Retinal pigment epithelial cell (primary cell): ENCODE measurements around the gene PDAP1.

Experiments
- DNase-seq: peaks from one replicate; pipeline ENCODE4 v3.0.0-alpha.2; 2010; ENCODE audit warnings: low read depth
- H3K4me3 ChIP-seq: 2 replicates; pipeline ENCODE4 v1.5.1; 2011; ENCODE audit warnings: mild to moderate bottlenecking, low read length, control low read depth, moderate library complexity
- CTCF ChIP-seq: conservative IDR thresholded peaks from 2 replicates; pipeline ENCODE4 v1.5.1; 2011; ENCODE audit warnings: low read depth, low read length, control low read depth, inconsistent platforms

PDAP1 gene

GRCh38 chr7:99404235-99404976 is 4.0 kb downstream of the PDAP1 start:
- no peak overlapping the region for H3K4me3 ChIP-seq
- TF ChIP-seq CTCF: no peak
- DNase-seq: no peak

GRCh38 chr7:99403764-99404163 is 4.6 kb downstream of the PDAP1 start:
- no peak for DNase-seq
- no peak for TF ChIP-seq CTCF

GRCh38 chr7:99402854-99403253 is 5.5 kb downstream of the PDAP1 start:
- no peak for DNase-seq
- no peak for TF ChIP-seq CTCF

More at GRCh38 chr7:99403764-99404163, 4.6 kb downstream of the PDAP1 start:
- no peak overlapping the region for H3K4me3 ChIP-seq

GRCh38 chr7:99399597-99399996 is 8.8 kb downstream of the PDAP1 start:
- no peak overlapping the region for H3K4me3 ChIP-seq
- no peak for DNase-seq
- no peak for TF ChIP-seq CTCF

More at GRCh38 chr7:99402854-99403253, 5.5 kb downstream of the PDAP1 start:
- H3K4me3 ChIP-seq: no peak overlapping the region

- H3K4me3 ChIP-seq: no peak overlapping the region
- no peak for TF ChIP-seq CTCF
- no peak for DNase-seq
Measured at GRCh38 chr7:99398891-99399445, 9.4 kb downstream of the PDAP1 start.

- no peak for TF ChIP-seq CTCF
- H3K4me3 ChIP-seq: no peak overlapping the region
- no peak for DNase-seq
Measured at GRCh38 chr7:99397297-99397983, 11.0 kb downstream of the PDAP1 start.
